ENCODE results near the gene RNF167.

Gene RNF167

GRCh38 chr17:4974115-4974670 is 34.1 kb downstream of the RNF167 start:
- FAIRE-seq (no peak), DNase-seq (ENCODE audit: low spot score) (no peak)

- no peak for FAIRE-seq
- no peak for DNase-seq (ENCODE audit: low spot score)
Measured at GRCh38 chr17:4978726-4979125, 38.7 kb downstream of the RNF167 start.

DNA sequence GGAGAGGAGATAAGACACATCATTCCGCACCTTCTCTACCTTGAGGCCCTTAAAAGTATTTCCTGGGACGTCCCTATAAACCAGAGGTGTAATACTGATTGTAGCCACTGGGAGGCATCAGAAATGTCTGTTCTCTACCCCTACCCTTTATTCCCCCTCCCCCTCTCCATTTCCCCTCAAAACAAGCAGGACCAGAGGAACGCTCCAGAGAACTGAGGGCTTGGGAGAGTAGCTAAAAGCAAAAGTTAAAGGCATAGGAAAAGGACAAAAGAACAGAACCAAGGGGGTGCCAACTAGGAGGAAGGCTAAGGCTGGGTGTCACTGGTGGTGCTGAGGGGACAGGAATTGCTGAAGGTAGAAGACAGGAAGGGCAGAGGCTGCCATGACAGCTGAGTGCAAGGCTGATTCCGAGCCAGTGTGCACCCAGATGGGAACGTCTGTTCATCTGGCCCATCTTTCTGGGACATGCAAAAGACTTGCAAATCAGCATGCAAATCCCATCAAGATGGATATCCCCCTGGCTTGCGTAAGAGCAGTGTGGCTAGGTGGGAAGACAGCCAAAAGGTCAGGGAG is 40.7 kb downstream of the RNF167 start:
- FAIRE-seq (no peak), DNase-seq (ENCODE audit: low spot score) (peak; percentile 6)

- DNase-seq (ENCODE audit: low spot score) (no peak), FAIRE-seq (no peak)
Measured at GRCh38 chr17:4982305-4982704, 42.2 kb downstream of the RNF167 start.

DNA sequence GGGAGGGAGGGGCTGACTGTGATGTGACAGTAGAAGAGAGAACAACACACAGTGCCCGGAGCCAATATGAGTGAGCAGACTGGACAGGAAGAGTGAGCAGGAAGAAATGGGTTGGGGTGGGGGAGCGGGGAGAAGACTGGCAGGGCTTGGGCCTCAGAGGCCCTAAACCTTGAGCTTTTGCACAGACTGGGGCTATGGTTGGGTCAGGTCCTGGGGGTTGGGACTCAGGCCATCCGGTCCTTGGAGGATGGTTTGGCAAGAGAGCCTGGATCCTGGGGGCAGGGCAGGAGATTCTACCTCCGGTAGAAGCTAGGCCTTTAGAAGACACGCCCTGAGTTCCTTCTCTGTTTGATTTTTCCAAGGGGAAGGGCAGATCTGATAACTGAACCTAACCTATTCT is 46.3 kb downstream of the RNF167 start:
- DNase-seq (ENCODE audit: low spot score): no peak
- no peak for FAIRE-seq

DNA sequence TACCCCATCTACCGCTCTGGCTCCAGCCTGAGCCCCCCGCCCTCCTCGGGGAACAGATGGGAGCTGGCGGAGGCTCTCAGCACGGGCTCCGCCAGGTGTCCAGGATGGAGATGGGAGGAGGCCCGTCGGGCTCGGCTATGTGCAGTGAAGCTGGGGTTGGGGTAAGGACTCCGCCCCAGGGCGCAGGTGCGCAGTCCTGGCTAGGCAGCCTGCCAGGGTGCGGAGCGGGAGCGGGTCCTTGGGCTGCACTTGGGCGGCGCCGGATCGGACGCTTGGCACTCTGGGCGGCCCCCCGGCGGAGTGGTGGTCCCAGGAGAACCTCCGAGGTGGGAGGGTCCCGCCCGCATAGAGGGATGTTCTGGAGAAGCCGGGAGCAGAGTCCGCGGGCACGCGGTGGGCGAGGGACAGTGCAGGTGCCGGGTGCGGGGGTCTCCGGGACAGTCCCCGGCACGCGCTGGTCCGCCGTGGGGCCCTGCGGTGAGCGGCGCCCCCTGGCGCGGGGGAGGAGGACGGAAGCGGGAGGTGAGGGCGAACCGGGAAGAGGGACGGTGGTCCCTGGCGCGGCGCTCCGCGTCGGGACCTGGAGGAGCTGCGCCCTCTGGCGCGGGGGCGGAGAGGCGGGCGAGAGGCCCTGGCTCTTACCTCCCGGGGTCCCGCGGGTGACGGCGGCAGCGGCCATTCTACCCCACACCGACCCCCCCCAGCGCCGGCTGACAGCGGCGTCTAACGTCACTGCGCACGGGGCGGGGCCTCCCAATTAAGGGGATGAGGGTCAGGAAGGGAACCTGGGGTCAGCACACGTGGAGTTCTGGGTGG is 47.1 kb downstream of the RNF167 start, which contains the start of gene CAMTA2:
Gene CAMTA2 (minus strand): TSS at position 725 of the 816 bp plus-strand sequence. CDS start 1,453 bp downstream, outside the sequence.
- FAIRE-seq (no peak), DNase-seq (ENCODE audit: low spot score) (peak; percentile 36)

DNA sequence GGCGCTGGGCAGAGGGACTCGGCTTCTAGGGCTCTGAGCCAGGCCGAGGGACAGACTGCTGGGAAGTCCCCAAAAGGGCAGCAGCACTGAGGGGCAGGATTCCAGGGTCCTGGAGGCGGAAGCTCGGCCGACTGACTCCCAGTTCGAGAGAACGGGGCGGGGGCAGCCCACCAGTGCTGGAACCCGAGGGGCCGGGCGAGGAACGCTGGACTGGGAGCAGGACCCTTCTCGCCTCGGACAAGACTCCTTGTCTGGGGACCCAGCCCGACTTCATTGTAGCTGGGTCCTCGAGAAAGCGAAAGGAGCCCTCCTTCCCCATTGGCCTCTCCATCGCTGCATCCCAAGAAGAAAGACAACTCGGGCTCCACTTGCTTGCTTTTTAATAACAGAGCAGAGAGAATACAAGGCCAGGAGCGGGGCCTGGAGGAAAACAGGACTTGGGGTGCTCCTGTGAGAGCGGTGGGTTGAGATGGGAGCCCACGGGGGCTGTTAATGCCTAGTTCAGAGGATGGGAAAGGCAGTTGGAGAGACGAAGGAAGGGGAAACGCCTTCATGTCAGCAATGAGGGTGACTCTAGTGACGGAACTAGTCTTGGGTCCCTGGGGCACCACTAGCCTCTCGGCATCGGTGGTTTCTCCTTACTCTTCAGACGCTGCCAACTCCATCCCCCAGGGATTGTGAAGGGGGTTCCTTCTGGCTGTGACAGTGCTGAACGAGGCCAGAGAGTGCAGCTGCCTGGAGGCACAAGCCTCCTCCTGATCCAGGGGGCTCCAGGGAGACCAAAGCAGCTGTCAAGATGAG is 47.9 kb downstream of the RNF167 start:
- no peak for DNase-seq (ENCODE audit: low spot score)

DNA sequence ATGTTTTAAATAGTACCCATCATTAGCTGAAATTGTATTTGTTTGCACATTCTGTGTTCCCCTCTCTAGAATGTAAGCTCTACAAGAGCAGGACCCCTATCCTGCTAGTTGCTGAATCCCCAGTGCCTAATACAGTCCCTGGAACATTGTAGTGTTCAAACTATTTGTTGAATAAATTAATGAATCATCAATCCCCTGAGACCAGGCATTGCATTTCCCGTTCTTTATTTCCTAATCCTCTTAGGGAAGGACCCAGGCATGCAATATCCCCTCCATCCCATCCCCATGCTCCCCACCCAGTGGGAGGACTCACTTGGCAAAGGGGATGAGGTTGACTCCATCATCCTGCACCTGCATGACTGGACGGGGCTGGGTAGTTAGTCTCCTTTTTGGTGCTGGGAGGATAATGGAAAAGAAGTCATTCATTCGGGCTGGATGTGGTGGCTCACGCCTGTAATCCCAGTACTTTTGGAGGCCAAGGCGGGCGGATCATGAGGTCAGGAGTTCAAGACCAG is 54.1 kb downstream of the RNF167 start:
- DNase-seq (ENCODE audit: low spot score) (no peak), FAIRE-seq (no peak)

More for the DNA sequence above, 47.9 kb downstream of the RNF167 start:
- FAIRE-seq: no peak
